Keratinocyte (primary cell): ENCODE data around the gene SPINK14. TPM values are rescaled to one million over a fixed set of nuclear protein-coding genes. Genes with fewer than 3 reads are reported as not detected.
A peak's percentile ranks its signal among the peaks of the same experiment; 100 is the strongest.

Experiments
- DNase-seq: peaks from one replicate; pipeline ENCODE4 v3.0.0-alpha.2; 2011; ENCODE audit warnings: low read depth, missing footprints, low spot score
- FAIRE-seq: peaks from 2 replicates; lab custom pipeline; 2011; peaks lifted over from hg19 to GRCh38; lab: Jason Lieb, UNC
- H2AFZ ChIP-seq: 2 replicates; pipeline ENCODE4 v1.6.0; 2012; ENCODE audit warnings: low read length, control low read depth, inconsistent platforms; ENCODE audit not compliant: control insufficient read depth
- H3K27ac ChIP-seq: 2 replicates; pipeline ENCODE4 v1.5.1; 2011; ENCODE audit warnings: low read length; ENCODE audit not compliant: control insufficient read depth, insufficient read depth
- H3K27me3 ChIP-seq: 3 replicates; pipeline ENCODE4 v1.6.0; 2011; ENCODE audit warnings: low read length; ENCODE audit not compliant: control insufficient read depth, insufficient read depth; ENCODE audit errors: extremely low read depth
- H3K36me3 ChIP-seq, 2 experiments: 2 replicates in 1 of 2; 3 replicates in 1 of 2; pipeline ENCODE4 v1.5.1; 2011; ENCODE audit warnings: low read length in 2 of 2, mild to moderate bottlenecking in 1 of 2; ENCODE audit not compliant: control insufficient read depth in 2 of 2, insufficient read depth in 2 of 2; ENCODE audit errors: extremely low read depth in 1 of 2
- H3K4me1 ChIP-seq: 3 replicates; pipeline ENCODE4 v1.5.1; 2011; ENCODE audit warnings: low read length; ENCODE audit not compliant: control insufficient read depth, insufficient read depth; ENCODE audit errors: extremely low read depth
- H3K4me2 ChIP-seq: 3 replicates; pipeline ENCODE4 v1.6.0; 2011; ENCODE audit warnings: low read depth, low read length; ENCODE audit not compliant: control insufficient read depth, insufficient read depth; ENCODE audit errors: extremely low read depth
- H3K4me3 ChIP-seq, 3 experiments: fragments of 200-600 bp in 1 of 3; sonication (generic) in 1 of 3; 2 replicates in 2 of 3; 3 replicates in 1 of 3; pipeline ENCODE4 v1.5.1; 2011 to 2016; ENCODE audit warnings: low read length in 3 of 3, mild to moderate bottlenecking in 3 of 3, control low read depth in 2 of 3, inconsistent platforms in 1 of 3, low read depth in 1 of 3, mixed read lengths in 1 of 3, mixed run types in 1 of 3, moderate library complexity in 1 of 3; ENCODE audit not compliant: control insufficient read depth in 2 of 3, insufficient read depth in 2 of 3; ENCODE audit errors: extremely low read depth in 1 of 3
- H3K79me2 ChIP-seq: 2 replicates; pipeline ENCODE4 v1.6.0; 2012; ENCODE audit warnings: low read length; ENCODE audit not compliant: control insufficient read depth, insufficient read depth
- H3K9ac ChIP-seq: 3 replicates; pipeline ENCODE4 v1.6.0; 2011; ENCODE audit warnings: low read length; ENCODE audit not compliant: control insufficient read depth, insufficient read depth; ENCODE audit errors: extremely low read depth
- H3K9me1 ChIP-seq: 3 replicates; pipeline ENCODE4 v1.6.0; 2011; ENCODE audit warnings: low read length; ENCODE audit not compliant: control insufficient read depth, insufficient read depth; ENCODE audit errors: extremely low read depth
- H3K9me3 ChIP-seq: 2 replicates; pipeline ENCODE4 v1.5.1; 2012; ENCODE audit warnings: low read depth, low read length; ENCODE audit not compliant: control insufficient read depth
- H4K20me1 ChIP-seq: 3 replicates; pipeline ENCODE4 v1.6.0; 2011; ENCODE audit warnings: low read length; ENCODE audit not compliant: control insufficient read depth, insufficient read depth; ENCODE audit errors: extremely low read depth
- CTCF ChIP-seq, 3 experiments: IDR thresholded peaks in 1 of 3; conservative IDR thresholded peaks in 1 of 3; optimal IDR thresholded peaks in 1 of 3; 2 replicates in 2 of 3; 3 replicates in 1 of 3; pipeline versions ENCODE3 to v1.5.1; 2011; ENCODE audit warnings: low read length in 3 of 3, mild to moderate bottlenecking in 3 of 3, moderate library complexity in 2 of 3, control low read depth in 1 of 3, inconsistent platforms in 1 of 3; ENCODE audit not compliant: insufficient read depth in 2 of 3; ENCODE audit errors: extremely low read depth in 1 of 3
- EZH2 ChIP-seq: IDR thresholded peaks from one replicate; pipeline ENCODE4 v1.6.1; 2012; ENCODE audit warnings: inconsistent platforms, mild to moderate bottlenecking, low read length, moderate library complexity
- dilution Hi-C: fragments of 300-500 bp; cut with MboI; formaldehyde crosslinking; loops from one replicate; pipeline ENCODE4 v1.7.0; 2020; ENCODE audit warnings: low sequenced_read_pairs; ENCODE audit not compliant: extremely low pct_ligation_motif_present
- polyA plus RNA-seq, 5 experiments: library from polyadenylated mRNA; depleted of rRNA in 3 of 5; stranded (reverse) in 3 of 5; stranded (forward) in 1 of 5; unstranded in 1 of 5; fragments of >200 nt; gene quantifications; 1 replicate in 1 of 5; 2 replicates in 3 of 5; 3 replicates in 1 of 5; pipeline versions ENCODE4 v1.2.1 to v1.2.3, GENCODE V29; 2011 to 2012; ENCODE audit warnings: missing spikeins in 2 of 5, low read depth in 1 of 5, low replicate concordance in 1 of 5

SPINK14 gene
- polyA plus RNA-seq, 1 donor (not counting 4 experiments of a cell fraction or from before 2014, with no cell fraction given) = not detected

GRCh38 chr5:148179234-148179824, 11.0 kb downstream of the SPINK14 start:
- Histone ChIP-seq H3K27me3 (no peaks in the 10 kb centered on the region), H3K27ac (no peak overlapping the region), H4K20me1 (no peaks in the 10 kb centered on the region), H2AFZ (no peak overlapping the region), H3K9ac (no peak overlapping the region), H3K36me3 (no peaks in the 10 kb centered on the region), H3K9me1 (no peaks in the 10 kb centered on the region), H3K9me3 (no peaks in the 10 kb centered on the region), H3K4me3 (no peak overlapping the region), H3K79me2 (no peaks in the 10 kb centered on the region), H3K4me2 (no peak overlapping the region), H3K4me1 (no peaks in the 10 kb centered on the region)
- dilution Hi-C loops = no loop called here
- FAIRE-seq (peak; percentile 74), DNase-seq (peak; percentile 41)
- TF ChIP-seq EZH2 = no peak
- peak in 2 of 3 experiments; percentile 55 to 72 for TF ChIP-seq CTCF (optimal IDR thresholded peaks at IDR 0.05 in 1 of 3, IDR thresholded peaks at IDR 0.05 in 1 of 3, conservative IDR thresholded peaks at IDR 0.05 in 1 of 3; ENCODE audit: extremely low read depth in 1 of 3, insufficient read depth in 2 of 3, low read length in 3 of 3)

- H3K4me2 ChIP-seq = peak overlapping the region; percentile 9
- H3K9me1 ChIP-seq = no peaks in the 10 kb centered on the region
- H3K9me3 ChIP-seq = no peaks in the 10 kb centered on the region
- H4K20me1 ChIP-seq = no peaks in the 10 kb centered on the region
- H3K4me3 ChIP-seq = no peak overlapping the region
- H3K4me1 ChIP-seq = peaks cover 10% of the 10 kb centered on the region
- peak; percentile 78 for FAIRE-seq
- TF ChIP-seq CTCF (optimal IDR thresholded peaks at IDR 0.05 in 1 of 3, IDR thresholded peaks at IDR 0.05 in 1 of 3, conservative IDR thresholded peaks at IDR 0.05 in 1 of 3; ENCODE audit: extremely low read depth in 1 of 3, insufficient read depth in 2 of 3, low read length in 3 of 3) (no peak), EZH2 (no peak)
- dilution Hi-C loops = no loop called here
- no peaks in the 10 kb centered on the region for H3K79me2 ChIP-seq
- no peak overlapping the region for H3K9ac ChIP-seq
- DNase-seq = peak; percentile 59
- no peaks in the 10 kb centered on the region for H3K36me3 ChIP-seq
- H3K27me3 ChIP-seq = no peaks in the 10 kb centered on the region
- H2AFZ ChIP-seq = peak overlapping the region; percentile 35
- H3K27ac ChIP-seq = peak overlapping the region; percentile 46
These were observed 18.1 kb downstream of the SPINK14 start for GRCh38 chr5:148186248-148187003.
